Esophagus muscularis mucosa (tissue), 4 donors: ENCODE measurements around the gene ITPKB. TPM values are rescaled to one million over a fixed set of nuclear protein-coding genes. Genes with fewer than 3 reads are reported as not detected.

Experiments used
- DNase-seq: peaks from one replicate; pipeline ENCODE4 v3.0.0-alpha.2; 2017; ENCODE audit errors: extremely low spot score
- H3K27ac ChIP-seq, 4 donors: fragments of 200-600 bp; sonication (generic); replicated peaks in 1 of 4; 1 replicate in 3 of 4; 2 replicates in 1 of 4; pipeline ENCODE4 v1.5.1; 2016 to 2019; ENCODE audit warnings: mild to moderate bottlenecking in 1 of 4
- H3K27me3 ChIP-seq, 4 donors: fragments of 200-600 bp; sonication (generic); one replicate each; pipeline versions ENCODE4 v1.5.1 to v1.6.0; 2016 to 2019
- H3K36me3 ChIP-seq, 4 donors: fragments of 200-600 bp; sonication (generic); one replicate each; pipeline ENCODE4 v1.5.1; 2016 to 2019
- H3K4me1 ChIP-seq, 4 donors: fragments of 200-600 bp; sonication (generic); one replicate each; pipeline ENCODE4 v1.5.1; 2016 to 2019
- H3K4me3 ChIP-seq, 4 donors: fragments of 200-600 bp; sonication (generic); 1 replicate in 2 of 4; 2 replicates in 2 of 4; pipeline ENCODE4 v1.5.1; 2016 to 2019; ENCODE audit warnings: mild to moderate bottlenecking in 4 of 4, moderate library complexity in 1 of 4
- H3K9me3 ChIP-seq, 4 donors: fragments of 200-600 bp; sonication (generic); 1 replicate in 3 of 4; 2 replicates in 1 of 4; pipeline ENCODE4 v1.5.1; 2016 to 2019
- CTCF ChIP-seq, 3 experiments: fragments of 200-600 bp in 2 of 3; fragments of 450-650 bp in 1 of 3; sonication (generic) in 2 of 3; IDR thresholded peaks; one replicate each; pipeline ENCODE4 v1.5.1; 2017 to 2019; ENCODE audit warnings: antibody characterized with exemption in 3 of 3, mild to moderate bottlenecking in 2 of 3, moderate library complexity in 1 of 3
- EP300 ChIP-seq: sonication (generic); formaldehyde crosslinking; IDR thresholded peaks from one replicate; pipeline ENCODE4 v1.6.1; 2017; ENCODE audit warnings: antibody characterized with exemption
- POLR2A ChIP-seq: fragments of 450-650 bp; IDR thresholded peaks from one replicate; pipeline ENCODE4 v1.6.1; 2017; ENCODE audit warnings: antibody characterized with exemption, moderate library complexity, mild to moderate bottlenecking, low read depth
- POLR2AphosphoS5 ChIP-seq, 2 donors: sonication (generic); formaldehyde crosslinking; IDR thresholded peaks; one replicate each; pipeline ENCODE4 v1.6.1; 2017; ENCODE audit warnings: antibody characterized with exemption in 2 of 2
- WGBS: methylation state at CpG from one replicate; pipeline ENCODE4 v1.1.5; 2018; 5-methylcytosine and 5-hydroxymethylcytosine counted together
- intact Hi-C: fragments of 100-400 bp; cut with DNase I; formaldehyde crosslinking; loops from one replicate; pipeline ENCODE4 v1.15.1; 2023
- total RNA-seq, 4 donors: library from RNA; depleted of rRNA; stranded (reverse); fragments of >200 nt; gene quantifications; one replicate each; pipeline versions ENCODE4 v1.1.0 to v1.2.1, GENCODE V29; 2016

The ITPKB gene
- total RNA-seq, 4 donors from 2014 or later: 71.1 to 156 (median 116) TPM

GRCh38 chr1:226661965-226662364 lies 77.1 kb downstream of the ITPKB start:
- Histone ChIP-seq H3K4me1 (peaks cover 0 to 24% (median 0%) of the 10 kb centered on the region in 4 donors), H3K27ac (no peak overlapping the region), H3K27me3 (no peaks in the 10 kb centered on the region), H3K4me3 (no peak overlapping the region), H3K9me3 (no peaks in the 10 kb centered on the region), H3K36me3 (no peaks in the 10 kb centered on the region)
- no peak for DNase-seq
- intact Hi-C loops: loop anchor here (5.0 kb wide), 1 partner anchor 40 kb away; no protein-coding TSS in a partner anchor
- 16% methylated on average over 6 of the region's 6 CpGs for WGBS
- TF ChIP-seq POLR2AphosphoS5 (IDR thresholded peaks at IDR 0.05): no peak
- TF ChIP-seq EP300: no peak
- no peak for TF ChIP-seq POLR2A
- no peak for TF ChIP-seq CTCF (IDR thresholded peaks at IDR 0.05)

- intact Hi-C loops: loop anchor here (5.0 kb wide), 1 partner anchor 41 kb away; no protein-coding TSS in a partner anchor
- 57% methylated on average over 2 of the region's 2 CpGs for WGBS
- DNase-seq: no peak
- H3K27me3 ChIP-seq: no peaks in the 10 kb centered on the region
- H3K9me3 ChIP-seq: no peaks in the 10 kb centered on the region
- H3K4me3 ChIP-seq: no peak overlapping the region
- no peaks in the 10 kb centered on the region for H3K36me3 ChIP-seq
- peaks cover 0 to 17% (median 0%) of the 10 kb centered on the region in 4 donors for H3K4me1 ChIP-seq
- TF ChIP-seq EP300 (no peak), POLR2A (no peak), CTCF (IDR thresholded peaks at IDR 0.05) (no peak), POLR2AphosphoS5 (IDR thresholded peaks at IDR 0.05) (no peak)
- no peak overlapping the region for H3K27ac ChIP-seq
These were observed 77.8 kb downstream of the ITPKB start for GRCh38 chr1:226661271-226661670.

GRCh38 chr1:226660410-226661182 lies 78.5 kb downstream of the ITPKB start:
- Histone ChIP-seq H3K4me1 (peaks cover 0 to 10% (median 0%) of the 10 kb centered on the region in 4 donors), H3K9me3 (no peaks in the 10 kb centered on the region), H3K4me3 (no peak overlapping the region), H3K27me3 (no peaks in the 10 kb centered on the region), H3K36me3 (no peaks in the 10 kb centered on the region), H3K27ac (no peak overlapping the region)
- 36% methylated on average over 15 of the region's 17 CpGs for WGBS
- DNase-seq: no peak
- intact Hi-C loops: loop anchor here (5.0 kb wide), 1 partner anchor 42 kb away; no protein-coding TSS in a partner anchor
- TF ChIP-seq CTCF (IDR thresholded peaks at IDR 0.05) (no peak), POLR2AphosphoS5 (IDR thresholded peaks at IDR 0.05) (peak in 1 of 2 donors; percentile 58), POLR2A (no peak)

- TF ChIP-seq CTCF (IDR thresholded peaks at IDR 0.05) (no peak), POLR2AphosphoS5 (IDR thresholded peaks at IDR 0.05) (no peak), EP300 (no peak), POLR2A (no peak)
- 85% methylated on average over 2 of the region's 5 CpGs for WGBS
- DNase-seq: no peak
- Histone ChIP-seq H3K9me3 (no peaks in the 10 kb centered on the region), H3K27me3 (no peaks in the 10 kb centered on the region), H3K4me1 (peaks cover 0 to under 1% (median 0%) of the 10 kb centered on the region in 4 donors), H3K36me3 (no peaks in the 10 kb centered on the region), H3K4me3 (no peak overlapping the region), H3K27ac (no peak overlapping the region)
- intact Hi-C loops: loop anchor here (5.0 kb wide), 1 partner anchor 43 kb away; no protein-coding TSS in a partner anchor
These were observed 79.4 kb downstream of the ITPKB start for GRCh38 chr1:226659641-226660040.
